ENCODE results near the gene FAM111A. TPM values are rescaled to one million over a fixed set of nuclear protein-coding genes. Genes with fewer than 3 reads are reported as not detected.

FAM111A gene
- total RNA-seq, 2 donors from 2014 or later = 80.2 to 92.7 TPM

GRCh38 chr11:59180907-59181306 lies 38.3 kb downstream of the FAM111A start:
- no peak for ATAC-seq (replicated peaks)
- H3K4me1 Mint-ChIP-seq = no peaks in the 10 kb centered on the region
- no peak overlapping the region for H3K4me3 Mint-ChIP-seq
- H3K27ac Mint-ChIP-seq = no peak overlapping the region
- H3K36me3 Mint-ChIP-seq (ENCODE audit: low read depth) = no peaks in the 10 kb centered on the region
- no peaks in the 10 kb centered on the region for H3K9me3 Mint-ChIP-seq
- H3K27me3 Mint-ChIP-seq = no peaks in the 10 kb centered on the region

DNA sequence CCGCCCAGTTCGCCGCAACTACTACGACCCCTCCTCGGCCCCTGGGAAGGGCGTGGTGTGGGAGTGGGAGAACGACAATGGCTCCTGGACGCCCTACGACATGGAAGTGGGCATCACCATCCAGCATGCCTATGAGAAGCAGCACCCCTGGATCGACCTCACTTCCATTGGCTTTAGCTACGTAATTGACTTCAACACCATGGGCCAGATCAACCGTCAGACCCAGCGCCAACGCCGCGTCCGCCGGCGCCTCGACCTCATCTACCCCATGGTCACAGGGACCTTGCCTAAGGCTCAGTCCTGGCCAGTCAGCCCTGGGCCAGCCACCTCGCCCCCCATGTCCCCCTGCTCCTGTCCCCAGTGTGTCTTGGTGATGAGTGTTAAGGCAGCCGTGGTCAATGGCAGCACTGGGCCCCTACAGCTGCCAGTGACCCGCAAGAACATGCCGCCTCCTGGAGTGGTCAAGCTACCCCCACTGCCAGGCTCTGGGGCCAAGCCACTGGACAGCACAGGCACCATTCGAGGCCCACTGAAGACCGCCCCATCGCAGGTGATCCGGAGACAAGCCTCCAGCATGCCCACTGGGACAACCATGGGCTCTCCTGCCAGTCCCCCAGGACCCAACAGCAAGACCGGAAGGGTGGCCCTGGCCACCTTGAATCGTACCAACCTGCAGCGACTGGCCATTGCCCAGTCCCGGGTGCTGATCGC lies 39.2 kb downstream of the FAM111A start:
- H3K4me3 Mint-ChIP-seq = no peak overlapping the region

GRCh38 chr11:59182457-59183151 lies 39.9 kb downstream of the FAM111A start:
- Mint-ChIP-seq H3K4me1 (no peaks in the 10 kb centered on the region), H3K9me3 (no peaks in the 10 kb centered on the region), H3K27ac (no peak overlapping the region), H3K36me3 (ENCODE audit: low read depth) (no peaks in the 10 kb centered on the region), H3K27me3 (no peaks in the 10 kb centered on the region), H3K4me3 (no peak overlapping the region)
- no peak for ATAC-seq (replicated peaks)

More for the DNA sequence above, 39.2 kb downstream of the FAM111A start:
- ATAC-seq (replicated peaks) = no peak
- H3K27me3 Mint-ChIP-seq = no peaks in the 10 kb centered on the region
- no peaks in the 10 kb centered on the region for H3K4me1 Mint-ChIP-seq
- no peak overlapping the region for H3K27ac Mint-ChIP-seq
- H3K36me3 Mint-ChIP-seq (ENCODE audit: low read depth) = no peaks in the 10 kb centered on the region
- no peaks in the 10 kb centered on the region for H3K9me3 Mint-ChIP-seq

GRCh38 chr11:59183771-59184170 lies 41.1 kb downstream of the FAM111A start:
- H3K36me3 Mint-ChIP-seq (ENCODE audit: low read depth) = no peaks in the 10 kb centered on the region
- no peaks in the 10 kb centered on the region for H3K27me3 Mint-ChIP-seq
- H3K9me3 Mint-ChIP-seq = no peaks in the 10 kb centered on the region
- H3K4me3 Mint-ChIP-seq = no peak overlapping the region
- no peak overlapping the region for H3K27ac Mint-ChIP-seq
- no peak for ATAC-seq (replicated peaks)
- H3K4me1 Mint-ChIP-seq = no peaks in the 10 kb centered on the region

DNA sequence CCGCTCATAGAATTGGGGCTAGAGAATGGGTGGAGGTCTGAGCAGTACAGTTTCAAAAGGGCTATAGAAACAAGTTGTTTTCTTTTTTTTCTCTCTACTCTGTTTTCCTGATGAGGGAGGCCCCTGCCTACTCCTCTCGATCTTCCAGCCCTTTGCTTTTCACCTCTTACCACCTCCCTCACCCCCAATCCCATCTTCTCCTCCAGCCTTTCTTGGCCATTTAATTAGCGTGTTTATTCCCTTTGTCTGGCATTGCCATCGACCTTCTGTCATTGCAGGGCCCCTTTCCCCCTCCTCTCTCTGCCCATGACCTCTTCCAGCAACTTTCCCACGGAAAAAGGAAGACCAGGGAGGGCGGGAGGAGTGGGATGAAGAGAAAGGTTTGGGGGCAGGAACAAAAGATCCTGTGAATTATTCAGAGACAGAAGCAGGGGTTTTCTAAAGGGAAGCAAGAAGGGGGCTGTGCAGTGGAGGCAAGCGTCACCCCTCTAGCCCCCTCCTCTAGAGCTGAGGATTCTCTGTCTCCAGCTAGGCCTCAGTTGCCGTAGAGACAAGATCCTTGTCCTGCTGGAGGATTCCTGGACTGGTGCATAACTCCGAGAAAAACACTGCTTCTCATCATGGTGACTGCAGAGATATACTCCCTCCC lies 42.2 kb downstream of the FAM111A start:
- no peaks in the 10 kb centered on the region for H3K36me3 Mint-ChIP-seq (ENCODE audit: low read depth)
- no peaks in the 10 kb centered on the region for H3K9me3 Mint-ChIP-seq
- H3K4me3 Mint-ChIP-seq = no peak overlapping the region
- no peak for ATAC-seq (replicated peaks)
- H3K27me3 Mint-ChIP-seq = no peaks in the 10 kb centered on the region
- H3K4me1 Mint-ChIP-seq = no peaks in the 10 kb centered on the region
- no peak overlapping the region for H3K27ac Mint-ChIP-seq

- Mint-ChIP-seq H3K4me3 (no peak overlapping the region), H3K4me1 (no peaks in the 10 kb centered on the region), H3K36me3 (ENCODE audit: low read depth) (no peaks in the 10 kb centered on the region), H3K27me3 (no peaks in the 10 kb centered on the region), H3K9me3 (no peaks in the 10 kb centered on the region), H3K27ac (no peak overlapping the region)
- ATAC-seq (replicated peaks) = no peak
These were observed 42.8 kb downstream of the FAM111A start for GRCh38 chr11:59185386-59185945.

DNA sequence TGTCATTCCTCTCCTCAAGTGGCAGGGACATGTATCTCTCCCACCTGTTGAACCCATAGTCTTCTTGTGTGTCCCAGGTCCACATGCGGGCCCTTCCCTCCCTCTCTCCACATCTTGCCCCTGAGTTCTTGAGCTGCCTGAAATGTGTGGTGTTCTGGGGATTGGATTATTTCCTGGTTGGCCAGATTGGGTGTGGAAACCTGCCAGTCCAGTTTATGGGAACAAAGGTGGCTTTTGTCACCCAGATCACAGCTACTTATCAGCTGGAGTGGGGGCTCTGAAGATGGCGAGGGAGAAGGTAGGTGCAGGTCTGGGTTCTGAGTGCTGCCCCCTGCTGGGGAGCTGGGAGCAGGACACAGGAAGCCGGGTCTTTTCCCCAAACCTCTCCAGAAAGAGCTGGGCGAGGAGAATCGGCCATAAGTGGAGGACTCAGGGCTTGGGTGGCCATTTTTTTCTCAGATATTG lies 43.5 kb downstream of the FAM111A start:
- Mint-ChIP-seq H3K4me3 (no peak overlapping the region), H3K4me1 (no peaks in the 10 kb centered on the region), H3K9me3 (no peaks in the 10 kb centered on the region), H3K27me3 (no peaks in the 10 kb centered on the region), H3K36me3 (ENCODE audit: low read depth) (no peaks in the 10 kb centered on the region), H3K27ac (no peak overlapping the region)
- peak; percentile 67 for ATAC-seq (replicated peaks)

GRCh38 chr11:59187035-59187434 lies 44.4 kb downstream of the FAM111A start:
- H3K36me3 Mint-ChIP-seq (ENCODE audit: low read depth) = no peaks in the 10 kb centered on the region
- H3K4me1 Mint-ChIP-seq = no peaks in the 10 kb centered on the region
- no peak overlapping the region for H3K27ac Mint-ChIP-seq
- no peaks in the 10 kb centered on the region for H3K9me3 Mint-ChIP-seq
- H3K4me3 Mint-ChIP-seq = no peak overlapping the region
- no peak for ATAC-seq (replicated peaks)
- H3K27me3 Mint-ChIP-seq = no peaks in the 10 kb centered on the region

GRCh38 chr11:59187587-59187986 lies 44.9 kb downstream of the FAM111A start:
- Mint-ChIP-seq H3K4me3 (no peak overlapping the region), H3K27me3 (no peaks in the 10 kb centered on the region), H3K36me3 (ENCODE audit: low read depth) (no peaks in the 10 kb centered on the region), H3K9me3 (no peaks in the 10 kb centered on the region), H3K4me1 (no peaks in the 10 kb centered on the region), H3K27ac (no peak overlapping the region)
- ATAC-seq (replicated peaks) = no peak

DNA sequence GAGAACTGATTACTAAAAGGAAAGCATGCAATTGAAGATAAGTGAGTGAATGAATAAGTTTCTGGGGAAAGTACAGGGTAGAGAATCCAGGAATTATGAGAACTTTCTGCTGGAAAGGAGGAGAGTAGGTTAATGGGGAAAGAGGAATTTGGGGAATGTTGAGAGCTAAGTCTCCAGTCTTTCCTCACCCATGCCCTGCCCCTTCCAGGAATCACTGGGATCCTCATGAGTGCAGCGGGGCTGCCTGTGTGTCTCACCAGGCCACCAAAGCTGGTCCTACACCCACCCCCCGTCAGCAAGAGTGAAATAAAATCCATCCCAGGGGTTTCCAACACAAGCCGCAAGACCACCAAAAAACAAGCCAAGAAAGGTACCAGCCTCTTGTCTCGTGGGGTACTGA lies 46.3 kb downstream of the FAM111A start:
- Mint-ChIP-seq H3K4me1 (no peaks in the 10 kb centered on the region), H3K9me3 (no peaks in the 10 kb centered on the region), H3K27ac (no peak overlapping the region), H3K4me3 (no peak overlapping the region), H3K27me3 (no peaks in the 10 kb centered on the region), H3K36me3 (ENCODE audit: low read depth) (no peaks in the 10 kb centered on the region)
- ATAC-seq (replicated peaks) = no peak

DNA sequence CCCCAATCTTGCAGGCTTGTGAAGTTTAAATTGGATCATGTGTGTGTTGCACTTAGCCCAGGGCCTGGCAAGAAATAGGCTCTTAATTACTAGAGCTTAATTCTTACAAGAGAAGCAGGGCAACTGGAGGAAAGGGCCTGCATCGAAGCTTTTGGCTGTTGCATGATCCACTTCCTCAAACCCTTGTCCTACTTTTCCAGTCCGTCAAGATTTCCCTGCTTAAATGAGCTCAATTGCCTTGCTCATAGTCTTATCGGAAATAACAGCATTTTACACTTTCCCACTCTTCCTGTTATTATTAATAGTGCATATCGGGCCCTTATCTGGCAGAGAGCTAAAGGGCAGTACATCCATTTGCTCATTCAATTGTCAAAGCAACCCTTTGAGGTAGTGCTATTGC lies 47.3 kb downstream of the FAM111A start:
- no peaks in the 10 kb centered on the region for H3K4me1 Mint-ChIP-seq
- no peak overlapping the region for H3K4me3 Mint-ChIP-seq
- ATAC-seq (replicated peaks) = no peak

DNA sequence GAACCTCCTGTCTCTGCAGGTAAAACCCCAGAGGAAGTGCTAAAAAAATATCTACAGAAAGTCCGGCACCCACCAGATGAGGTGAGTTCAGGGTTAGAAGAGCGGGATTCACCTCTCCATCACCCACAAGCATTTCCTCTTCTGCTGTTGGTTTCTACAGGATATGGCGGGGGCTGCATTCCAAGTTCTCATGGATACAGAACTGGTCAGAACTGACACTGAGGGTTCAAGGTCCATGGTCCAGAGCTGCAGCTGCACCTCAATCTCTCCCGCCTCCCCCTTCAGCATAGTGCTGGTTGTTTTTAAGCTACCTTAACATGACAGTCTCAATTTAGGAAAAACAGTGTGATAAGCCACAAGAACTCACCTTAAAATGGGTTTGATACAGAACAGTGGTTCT lies 48.4 kb downstream of the FAM111A start:
- no peaks in the 10 kb centered on the region for H3K4me1 Mint-ChIP-seq
- H3K4me3 Mint-ChIP-seq = no peak overlapping the region
- H3K27ac Mint-ChIP-seq = no peak overlapping the region
- no peaks in the 10 kb centered on the region for H3K9me3 Mint-ChIP-seq
- no peaks in the 10 kb centered on the region for H3K36me3 Mint-ChIP-seq (ENCODE audit: low read depth)
- ATAC-seq (replicated peaks) = no peak
- H3K27me3 Mint-ChIP-seq = no peaks in the 10 kb centered on the region

More for the DNA sequence above, 47.3 kb downstream of the FAM111A start:
- Mint-ChIP-seq H3K27me3 (no peaks in the 10 kb centered on the region), H3K27ac (no peak overlapping the region), H3K36me3 (ENCODE audit: low read depth) (no peaks in the 10 kb centered on the region), H3K9me3 (no peaks in the 10 kb centered on the region)

DNA sequence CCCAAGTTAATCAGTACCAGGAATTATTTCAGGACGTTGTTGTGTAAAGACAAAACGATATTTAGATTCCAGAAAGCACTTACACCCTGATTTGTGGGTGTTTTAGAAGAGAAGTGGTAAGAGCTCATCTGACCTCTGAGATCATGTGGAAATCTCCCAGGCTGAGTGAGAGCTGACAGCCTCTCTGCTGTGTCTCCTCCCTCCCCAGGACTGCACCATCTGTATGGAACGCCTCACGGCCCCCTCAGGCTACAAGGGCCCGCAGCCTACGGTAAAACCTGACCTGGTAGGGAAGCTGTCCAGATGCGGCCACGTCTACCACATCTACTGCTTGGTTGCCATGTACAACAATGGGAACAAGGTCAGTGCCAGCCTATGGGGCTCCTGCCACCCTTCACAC lies 49.2 kb downstream of the FAM111A start:
- Mint-ChIP-seq H3K9me3 (no peaks in the 10 kb centered on the region), H3K4me3 (no peak overlapping the region), H3K36me3 (ENCODE audit: low read depth) (no peaks in the 10 kb centered on the region), H3K27ac (no peak overlapping the region), H3K4me1 (no peaks in the 10 kb centered on the region), H3K27me3 (no peaks in the 10 kb centered on the region)
- no peak for ATAC-seq (replicated peaks)

- no peaks in the 10 kb centered on the region for H3K36me3 Mint-ChIP-seq (ENCODE audit: low read depth)
- no peak overlapping the region for H3K4me3 Mint-ChIP-seq
- H3K9me3 Mint-ChIP-seq = no peaks in the 10 kb centered on the region
- no peak overlapping the region for H3K27ac Mint-ChIP-seq
- ATAC-seq (replicated peaks) = no peak
- no peaks in the 10 kb centered on the region for H3K4me1 Mint-ChIP-seq
- no peaks in the 10 kb centered on the region for H3K27me3 Mint-ChIP-seq
These were observed 49.9 kb downstream of the FAM111A start for GRCh38 chr11:59192446-59193020.
